Measurements from ENCODE around the gene NAA30. TPM values are rescaled to one million over a fixed set of nuclear protein-coding genes. Genes with fewer than 3 reads are reported as not detected.

The NAA30 gene
- total RNA-seq, 2 donors from 2014 or later = 9.7 to 13.6 TPM

DNA sequence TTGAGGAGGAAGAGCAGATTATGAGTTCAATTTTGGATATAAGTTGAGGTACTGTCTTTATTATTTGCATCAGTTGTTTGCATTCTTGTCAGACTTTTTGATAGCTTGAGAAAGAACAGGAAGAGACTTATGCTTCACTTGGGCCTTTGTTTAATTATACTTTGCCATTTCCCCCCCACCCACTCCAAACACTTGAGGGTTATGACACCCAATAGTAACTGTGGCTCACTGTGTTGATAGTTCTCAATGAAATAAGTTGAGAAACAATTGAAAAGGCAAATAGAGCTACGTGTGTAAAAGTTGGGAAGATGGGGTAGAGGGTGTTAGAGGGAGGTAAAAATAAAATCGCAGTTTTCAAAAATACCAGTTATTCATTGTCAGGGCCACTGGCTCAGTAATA, 17.7 kb downstream of the NAA30 start:
- Histone ChIP-seq H3K27ac (no peak overlapping the region), H3K27me3 (replicated peaks; ENCODE audit: insufficient read depth) (no peaks in the 10 kb centered on the region), H3K36me3 (peaks cover 12% of the 10 kb centered on the region), H3K4me1 (ENCODE audit: control insufficient read depth in 1 of 2, low read depth in 2 of 2) (no peaks in the 10 kb centered on the region), H3K4me3 (no peak overlapping the region), H3K9me3 (no peaks in the 10 kb centered on the region)
- ATAC-seq (ENCODE audit: insufficient number of reproducible peaks, low FRiP score, low read depth) (no peak), DNase-seq (ENCODE audit: low spot score) (no peak)
- TF ChIP-seq, protein P1, sequence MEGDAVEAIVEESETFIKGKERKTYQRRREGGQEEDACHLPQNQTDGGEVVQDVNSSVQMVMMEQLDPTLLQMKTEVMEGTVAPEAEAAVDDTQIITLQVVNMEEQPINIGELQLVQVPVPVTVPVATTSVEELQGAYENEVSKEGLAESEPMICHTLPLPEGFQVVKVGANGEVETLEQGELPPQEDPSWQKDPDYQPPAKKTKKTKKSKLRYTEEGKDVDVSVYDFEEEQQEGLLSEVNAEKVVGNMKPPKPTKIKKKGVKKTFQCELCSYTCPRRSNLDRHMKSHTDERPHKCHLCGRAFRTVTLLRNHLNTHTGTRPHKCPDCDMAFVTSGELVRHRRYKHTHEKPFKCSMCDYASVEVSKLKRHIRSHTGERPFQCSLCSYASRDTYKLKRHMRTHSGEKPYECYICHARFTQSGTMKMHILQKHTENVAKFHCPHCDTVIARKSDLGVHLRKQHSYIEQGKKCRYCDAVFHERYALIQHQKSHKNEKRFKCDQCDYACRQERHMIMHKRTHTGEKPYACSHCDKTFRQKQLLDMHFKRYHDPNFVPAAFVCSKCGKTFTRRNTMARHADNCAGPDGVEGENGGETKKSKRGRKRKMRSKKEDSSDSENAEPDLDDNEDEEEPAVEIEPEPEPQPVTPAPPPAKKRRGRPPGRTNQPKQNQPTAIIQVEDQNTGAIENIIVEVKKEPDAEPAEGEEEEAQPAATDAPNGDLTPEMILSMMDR (IDR thresholded peaks at IDR 0.05) = no peak

DNA sequence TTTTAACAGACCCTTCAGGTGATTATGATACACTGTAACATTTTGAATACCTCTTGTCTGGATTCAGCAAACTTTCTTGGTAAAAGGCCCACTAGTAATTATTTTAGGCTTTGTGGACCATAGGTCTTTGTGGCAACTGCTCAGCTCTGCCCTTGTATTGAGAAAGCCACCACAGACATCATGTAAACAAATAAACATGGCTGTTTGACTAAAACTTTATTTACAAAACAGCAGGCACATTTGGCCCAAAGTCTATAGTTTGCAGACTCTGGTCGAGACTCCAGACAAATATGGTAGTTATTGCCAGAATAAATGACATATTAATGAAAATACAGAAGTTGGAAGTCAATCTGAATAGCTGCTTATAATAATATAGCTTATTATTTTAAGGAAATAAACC, 18.2 kb downstream of the NAA30 start:
- peaks cover 12% of the 10 kb centered on the region for H3K36me3 ChIP-seq
- no peaks in the 10 kb centered on the region for H3K9me3 ChIP-seq
- ATAC-seq (ENCODE audit: insufficient number of reproducible peaks, low FRiP score, low read depth) = no peak
- no peaks in the 10 kb centered on the region for H3K4me1 ChIP-seq (ENCODE audit: control insufficient read depth in 1 of 2, low read depth in 2 of 2)
- DNase-seq (ENCODE audit: low spot score) = no peak
- TF ChIP-seq, protein P1 (IDR thresholded peaks at IDR 0.05) = no peak
- H3K4me3 ChIP-seq = no peak overlapping the region
- H3K27ac ChIP-seq = no peak overlapping the region
- no peaks in the 10 kb centered on the region for H3K27me3 ChIP-seq (replicated peaks; ENCODE audit: insufficient read depth)

DNA sequence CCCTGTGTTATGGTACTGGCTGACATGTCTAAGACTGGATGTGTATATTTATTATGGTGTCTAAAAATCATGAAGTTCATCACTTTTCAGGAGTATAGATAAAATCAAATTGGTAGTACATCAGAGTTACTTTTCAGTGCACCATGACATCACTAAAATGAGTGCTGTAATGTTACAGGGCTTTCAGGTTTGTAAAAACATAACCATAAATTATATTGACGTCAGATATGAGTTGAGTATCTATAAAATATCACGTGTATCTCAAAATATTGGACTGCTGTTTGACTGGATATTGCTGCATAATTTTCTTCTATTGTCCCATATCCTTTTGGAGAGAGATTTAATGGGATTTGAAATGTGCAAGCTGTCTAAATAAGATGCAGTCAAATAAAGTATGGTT, 22.0 kb downstream of the NAA30 start:
- Histone ChIP-seq H3K4me1 (ENCODE audit: control insufficient read depth in 1 of 2, low read depth in 2 of 2) (no peaks in the 10 kb centered on the region), H3K27ac (no peak overlapping the region), H3K36me3 (peaks cover 12% of the 10 kb centered on the region), H3K4me3 (no peak overlapping the region), H3K9me3 (no peaks in the 10 kb centered on the region), H3K27me3 (replicated peaks; ENCODE audit: insufficient read depth) (no peaks in the 10 kb centered on the region)
- TF ChIP-seq, protein P1 (IDR thresholded peaks at IDR 0.05) = no peak
- DNase-seq (ENCODE audit: low spot score) (no peak), ATAC-seq (ENCODE audit: insufficient number of reproducible peaks, low FRiP score, low read depth) (no peak)

DNA sequence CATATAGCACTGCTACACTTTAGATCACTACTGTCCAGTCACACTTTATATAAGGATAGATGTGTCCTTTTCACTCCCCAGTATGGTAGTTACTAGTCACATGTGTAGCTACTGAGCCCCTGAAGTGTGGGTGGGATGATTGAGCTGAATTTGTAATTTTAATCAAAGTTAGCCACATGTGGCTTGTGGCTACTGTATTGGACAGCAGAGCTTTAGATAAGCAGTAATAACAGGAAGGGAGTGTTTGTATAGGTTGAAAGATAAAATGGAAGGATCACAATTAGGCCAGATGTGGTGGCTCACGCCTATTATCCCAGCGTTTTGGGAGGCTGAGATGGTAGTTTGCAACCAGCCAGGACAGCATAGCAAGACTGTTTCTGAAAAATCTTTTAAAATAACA, 23.5 kb downstream of the NAA30 start:
- Histone ChIP-seq H3K27ac (no peak overlapping the region), H3K36me3 (peaks cover 4% of the 10 kb centered on the region), H3K27me3 (replicated peaks; ENCODE audit: insufficient read depth) (no peaks in the 10 kb centered on the region), H3K4me1 (ENCODE audit: control insufficient read depth in 1 of 2, low read depth in 2 of 2) (no peaks in the 10 kb centered on the region), H3K9me3 (no peaks in the 10 kb centered on the region), H3K4me3 (no peak overlapping the region)
- TF ChIP-seq, protein P1 (IDR thresholded peaks at IDR 0.05) = no peak
- no peak for DNase-seq (ENCODE audit: low spot score)
- no peak for ATAC-seq (ENCODE audit: insufficient number of reproducible peaks, low FRiP score, low read depth)

DNA sequence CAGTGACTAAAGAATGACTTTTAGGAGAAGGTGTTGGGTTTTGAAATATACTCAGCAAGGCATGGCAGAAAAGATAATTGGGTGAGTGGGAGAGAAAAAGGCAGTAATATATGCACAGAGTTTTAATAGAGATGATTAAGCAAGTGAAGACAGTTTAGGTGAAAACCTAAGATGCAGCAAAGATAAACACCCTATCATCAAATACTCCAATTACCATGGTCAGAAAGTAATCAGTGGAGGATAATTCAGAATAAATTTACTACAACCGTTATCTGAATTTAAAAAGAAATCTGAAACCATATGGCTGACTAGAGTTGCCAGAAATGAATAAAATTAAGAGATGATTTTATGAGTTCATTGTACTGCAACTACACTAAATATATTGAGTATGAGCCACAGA, 26.8 kb downstream of the NAA30 start:
- Histone ChIP-seq H3K4me1 (ENCODE audit: control insufficient read depth in 1 of 2, low read depth in 2 of 2) (no peaks in the 10 kb centered on the region), H3K9me3 (no peaks in the 10 kb centered on the region), H3K36me3 (no peaks in the 10 kb centered on the region), H3K27ac (no peak overlapping the region), H3K4me3 (no peak overlapping the region), H3K27me3 (replicated peaks; ENCODE audit: insufficient read depth) (no peaks in the 10 kb centered on the region)
- ATAC-seq (ENCODE audit: insufficient number of reproducible peaks, low FRiP score, low read depth) = no peak
- TF ChIP-seq, protein P1 (IDR thresholded peaks at IDR 0.05) = no peak
- DNase-seq (ENCODE audit: low spot score) = no peak
